ENCODE data around the gene IL1F10.

GRCh38 chr2:113118263-113118657, 50.5 kb downstream of the IL1F10 start:
- TF ChIP-seq, protein P1, sequence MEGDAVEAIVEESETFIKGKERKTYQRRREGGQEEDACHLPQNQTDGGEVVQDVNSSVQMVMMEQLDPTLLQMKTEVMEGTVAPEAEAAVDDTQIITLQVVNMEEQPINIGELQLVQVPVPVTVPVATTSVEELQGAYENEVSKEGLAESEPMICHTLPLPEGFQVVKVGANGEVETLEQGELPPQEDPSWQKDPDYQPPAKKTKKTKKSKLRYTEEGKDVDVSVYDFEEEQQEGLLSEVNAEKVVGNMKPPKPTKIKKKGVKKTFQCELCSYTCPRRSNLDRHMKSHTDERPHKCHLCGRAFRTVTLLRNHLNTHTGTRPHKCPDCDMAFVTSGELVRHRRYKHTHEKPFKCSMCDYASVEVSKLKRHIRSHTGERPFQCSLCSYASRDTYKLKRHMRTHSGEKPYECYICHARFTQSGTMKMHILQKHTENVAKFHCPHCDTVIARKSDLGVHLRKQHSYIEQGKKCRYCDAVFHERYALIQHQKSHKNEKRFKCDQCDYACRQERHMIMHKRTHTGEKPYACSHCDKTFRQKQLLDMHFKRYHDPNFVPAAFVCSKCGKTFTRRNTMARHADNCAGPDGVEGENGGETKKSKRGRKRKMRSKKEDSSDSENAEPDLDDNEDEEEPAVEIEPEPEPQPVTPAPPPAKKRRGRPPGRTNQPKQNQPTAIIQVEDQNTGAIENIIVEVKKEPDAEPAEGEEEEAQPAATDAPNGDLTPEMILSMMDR (IDR thresholded peaks at IDR 0.05), result no peak
- TF ChIP-seq POLR2A (IDR thresholded peaks at IDR 0.05), result no peak

Measured in ovary (tissue), 3 donors.